HL-60 (cell line): ENCODE measurements around the gene E2F8.

ENCODE experiments used
- CTCF ChIP-seq: IDR thresholded peaks from one replicate; pipeline ENCODE4 v1.5.1; 2011; ENCODE audit warnings: low read length, control low read depth, inconsistent platforms; ENCODE audit not compliant: insufficient read depth
- SPI1 ChIP-seq: IDR thresholded peaks from 2 replicates; pipeline ENCODE4 v1.6.1; 2012; ENCODE audit warnings: low read depth, mild to moderate bottlenecking, borderline replicate concordance

- TF ChIP-seq CTCF (no peak), SPI1 (peak; percentile 58)
Observed at GRCh38 chr11:19240420-19241259, at the start of gene E2F8.
